ENCODE data around the gene ZC3H7A.
"Not testable (repeated sequence)": the region's sequence is repeated elsewhere in the genome, so short reads cannot be mapped to it uniquely, and the experiment has no call there.

Gene ZC3H7A

DNA sequence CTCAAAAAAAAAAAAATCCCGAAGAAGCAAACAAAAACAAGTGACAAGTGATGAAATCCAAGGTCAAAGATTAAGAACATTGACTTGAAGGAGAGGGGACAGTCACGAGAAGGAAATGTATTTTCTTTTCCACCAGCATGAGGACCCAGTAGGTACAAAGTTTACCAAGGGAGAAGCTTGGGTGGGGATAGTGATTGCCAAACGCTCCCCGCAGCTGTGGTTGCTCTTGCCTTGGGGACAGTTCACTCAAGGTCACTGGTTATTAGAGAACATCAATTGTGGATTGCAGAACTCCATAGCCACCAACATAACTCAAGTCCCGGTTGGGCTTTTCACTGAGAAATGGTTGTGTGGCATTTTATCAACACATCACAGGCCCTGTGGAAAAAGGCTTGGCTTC, 27.3 kb upstream of the ZC3H7A start:
- H3K4me3 Mint-ChIP-seq: no peak overlapping the region
- no peak for ATAC-seq (replicated peaks; ENCODE audit: extremely low read depth, poor library complexity, severe bottlenecking)
- no peaks in the 10 kb centered on the region for H3K4me1 Mint-ChIP-seq
- no peaks in the 10 kb centered on the region for H3K27me3 Mint-ChIP-seq
- no peak overlapping the region for H3K27ac Mint-ChIP-seq (ENCODE audit: low read depth)
- H3K36me3 Mint-ChIP-seq (ENCODE audit: insufficient read depth): no peaks in the 10 kb centered on the region
- no peaks in the 10 kb centered on the region for H3K9me3 Mint-ChIP-seq
- no peak for DNase-seq (ENCODE audit: low spot score in 2 of 2)

DNA sequence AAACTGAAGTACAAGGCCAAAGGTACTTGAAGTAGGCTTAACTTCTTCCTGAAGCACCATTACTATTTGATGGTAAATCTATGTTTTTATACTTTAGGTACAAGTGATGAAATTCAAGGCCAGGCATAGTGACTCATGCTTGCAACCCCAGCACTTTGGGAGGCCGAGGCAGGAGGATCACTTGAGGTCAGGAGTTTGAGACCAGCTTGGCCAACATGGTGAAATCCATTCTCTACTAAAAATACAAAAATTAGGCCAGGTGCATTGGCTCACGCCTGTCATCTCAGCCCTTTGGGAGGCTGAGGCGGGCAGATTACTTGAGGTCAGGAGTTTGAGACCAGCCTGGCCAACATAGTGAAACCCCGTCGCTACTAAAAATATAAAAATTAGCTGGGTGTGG, 26.6 kb upstream of the ZC3H7A start:
- ATAC-seq (replicated peaks; ENCODE audit: extremely low read depth, poor library complexity, severe bottlenecking); H3K4me1 Mint-ChIP-seq; H3K27ac Mint-ChIP-seq (ENCODE audit: low read depth): not testable (repeated sequence)

DNA sequence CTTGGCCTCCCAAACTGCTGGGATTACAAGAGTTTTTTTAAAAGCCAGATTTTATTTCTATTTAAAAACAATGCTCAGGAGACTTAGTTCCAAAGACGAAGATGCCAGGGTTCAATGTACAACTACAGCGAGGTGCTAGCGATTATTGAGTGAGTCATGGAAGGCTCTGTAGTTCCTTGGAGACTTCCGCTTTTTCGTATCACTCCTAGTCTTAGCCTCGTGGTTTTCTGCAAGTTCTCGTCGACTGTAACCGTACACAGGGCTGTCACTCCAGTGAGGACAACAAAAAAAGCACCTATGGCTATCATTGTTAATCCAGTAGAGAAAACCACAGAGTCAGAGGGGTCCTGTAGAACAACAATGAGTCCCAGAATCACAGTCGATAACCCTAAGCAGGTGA, 22.7 kb upstream of the ZC3H7A start:
- no peak for DNase-seq (ENCODE audit: low spot score in 2 of 2)

More for the DNA sequence above, 26.6 kb upstream of the ZC3H7A start:
- H3K36me3 Mint-ChIP-seq (ENCODE audit: insufficient read depth); H3K4me3 Mint-ChIP-seq; H3K27me3 Mint-ChIP-seq; H3K9me3 Mint-ChIP-seq; DNase-seq (ENCODE audit: low spot score in 2 of 2): not testable (repeated sequence)

DNA sequence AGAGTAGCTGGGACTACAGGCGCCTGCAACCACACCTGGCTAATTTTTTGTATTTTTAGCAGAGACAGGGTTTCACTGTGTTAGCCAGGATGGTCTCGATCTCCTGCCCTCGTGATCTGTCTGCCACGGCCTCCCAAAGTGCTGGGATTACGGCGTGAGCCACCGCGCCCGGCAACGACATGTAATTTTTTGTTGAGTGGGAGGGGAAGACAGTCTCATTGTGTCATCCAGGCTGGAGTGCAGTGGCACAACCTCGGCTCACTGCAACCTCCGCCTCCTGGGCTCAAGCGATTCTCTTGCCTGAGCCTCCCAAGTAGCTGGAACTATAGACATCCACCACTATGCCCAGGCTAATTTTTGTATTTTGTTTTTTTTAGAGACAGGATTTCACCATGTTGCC, 21.9 kb upstream of the ZC3H7A start:
- H3K4me1 Mint-ChIP-seq; H3K9me3 Mint-ChIP-seq; H3K36me3 Mint-ChIP-seq (ENCODE audit: insufficient read depth); DNase-seq (ENCODE audit: low spot score in 2 of 2); H3K27ac Mint-ChIP-seq (ENCODE audit: low read depth); H3K27me3 Mint-ChIP-seq; H3K4me3 Mint-ChIP-seq; ATAC-seq (replicated peaks; ENCODE audit: extremely low read depth, poor library complexity, severe bottlenecking): not testable (repeated sequence)

More for the DNA sequence above, 22.7 kb upstream of the ZC3H7A start:
- Mint-ChIP-seq H3K4me3 (no peak overlapping the region), H3K27me3 (no peaks in the 10 kb centered on the region), H3K27ac (ENCODE audit: low read depth) (no peak overlapping the region), H3K4me1 (no peaks in the 10 kb centered on the region), H3K36me3 (ENCODE audit: insufficient read depth) (no peaks in the 10 kb centered on the region), H3K9me3 (no peaks in the 10 kb centered on the region)
- no peak for ATAC-seq (replicated peaks; ENCODE audit: extremely low read depth, poor library complexity, severe bottlenecking)

DNA sequence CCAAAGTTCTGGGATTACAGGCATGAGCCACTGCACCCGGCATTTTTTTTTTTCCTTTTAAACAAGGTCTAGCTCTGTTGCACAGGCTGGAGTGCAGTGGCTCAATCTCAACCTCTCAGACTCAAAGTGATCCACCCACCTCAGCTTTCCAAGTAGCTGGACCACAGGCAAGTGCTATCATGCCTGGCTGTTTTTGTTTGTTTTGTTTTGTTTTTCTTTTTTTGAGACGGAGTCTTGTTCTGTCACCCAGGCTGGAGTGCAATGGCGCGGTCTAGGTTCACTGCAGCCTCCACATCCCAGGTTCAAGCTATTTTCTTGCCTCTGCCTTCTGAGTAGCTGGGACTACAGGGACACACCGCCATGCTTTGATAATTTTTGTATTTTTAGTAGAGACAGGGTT, 19.1 kb upstream of the ZC3H7A start:
- Mint-ChIP-seq H3K27me3 (no peaks in the 10 kb centered on the region), H3K9me3 (no peaks in the 10 kb centered on the region), H3K4me1 (peaks cover 5% of the 10 kb centered on the region), H3K36me3 (ENCODE audit: insufficient read depth) (no peaks in the 10 kb centered on the region), H3K4me3 (no peak overlapping the region), H3K27ac (ENCODE audit: low read depth) (no peak overlapping the region)
- no peak for ATAC-seq (replicated peaks; ENCODE audit: extremely low read depth, poor library complexity, severe bottlenecking)
- DNase-seq (ENCODE audit: low spot score in 2 of 2): no peak

DNA sequence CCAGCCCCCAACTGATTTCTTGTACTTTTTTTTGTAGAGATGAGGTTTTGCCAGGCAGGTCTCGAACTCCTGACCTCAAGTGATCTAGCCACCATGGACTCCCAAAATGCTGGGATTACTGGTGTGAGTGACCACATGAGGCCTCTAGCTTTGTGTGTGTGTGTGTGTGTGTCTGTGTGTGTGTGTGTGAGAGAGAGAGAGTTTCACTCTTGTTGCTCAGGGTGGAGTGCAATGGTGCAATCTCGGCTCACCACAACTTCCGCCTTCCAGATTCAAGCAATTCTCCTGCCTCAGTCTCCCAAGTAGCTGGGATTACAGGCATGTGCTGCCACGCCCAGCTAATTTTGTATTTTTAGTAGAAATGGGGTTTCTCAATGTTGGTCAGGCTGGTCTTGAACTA, 17.7 kb upstream of the ZC3H7A start:
- not testable (repeated sequence) for H3K27ac Mint-ChIP-seq (ENCODE audit: low read depth); H3K36me3 Mint-ChIP-seq (ENCODE audit: insufficient read depth); H3K27me3 Mint-ChIP-seq; ATAC-seq (replicated peaks; ENCODE audit: extremely low read depth, poor library complexity, severe bottlenecking); H3K4me3 Mint-ChIP-seq; DNase-seq (ENCODE audit: low spot score in 2 of 2); H3K9me3 Mint-ChIP-seq
- peaks cover 11% of the 10 kb centered on the region for H3K4me1 Mint-ChIP-seq

DNA sequence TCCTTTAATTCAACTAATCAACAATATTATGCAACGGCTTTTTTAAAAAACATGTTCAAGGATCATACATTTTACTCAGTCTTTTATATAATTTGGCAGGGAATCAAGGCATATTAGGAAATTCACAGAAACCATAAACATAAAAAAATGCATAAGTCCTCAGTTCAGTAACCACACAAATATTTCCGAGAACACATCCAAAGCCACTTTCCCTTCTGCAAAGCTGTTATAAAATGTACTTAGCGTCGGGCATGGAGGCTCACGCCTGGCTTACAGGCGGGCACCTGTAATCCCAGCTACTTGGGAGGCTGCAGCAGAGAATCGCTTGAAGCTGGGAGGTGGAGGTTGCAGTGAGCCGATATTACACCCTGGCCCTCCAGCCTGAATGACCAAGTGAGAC, 9.7 kb upstream of the ZC3H7A start:
- no peaks in the 10 kb centered on the region for H3K36me3 Mint-ChIP-seq (ENCODE audit: insufficient read depth)
- H3K27me3 Mint-ChIP-seq: no peaks in the 10 kb centered on the region
- peaks cover 6% of the 10 kb centered on the region for H3K4me1 Mint-ChIP-seq
- no peak for ATAC-seq (replicated peaks; ENCODE audit: extremely low read depth, poor library complexity, severe bottlenecking)
- no peaks in the 10 kb centered on the region for H3K9me3 Mint-ChIP-seq
- DNase-seq (ENCODE audit: low spot score in 2 of 2): no peak
- no peak overlapping the region for H3K4me3 Mint-ChIP-seq
- no peak overlapping the region for H3K27ac Mint-ChIP-seq (ENCODE audit: low read depth)

DNA sequence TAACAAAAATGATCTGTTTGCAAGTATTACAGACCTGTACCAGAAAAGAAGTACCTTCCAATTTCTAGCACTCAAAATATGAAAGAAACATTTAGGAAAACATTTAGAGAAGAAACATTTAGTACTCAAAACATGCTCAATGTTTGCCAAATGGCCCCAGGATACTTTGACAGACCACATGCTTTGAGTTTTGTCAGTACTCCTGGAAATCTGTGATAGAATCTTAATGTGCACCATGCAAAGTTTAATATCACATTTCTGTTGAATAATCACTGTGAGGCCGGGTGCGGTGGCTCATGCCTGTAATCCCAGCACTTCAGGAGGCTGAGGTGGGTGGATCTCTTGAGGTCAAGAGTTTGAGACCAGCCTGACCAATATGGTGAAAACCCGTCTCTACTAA, 8.5 kb upstream of the ZC3H7A start:
- Mint-ChIP-seq H3K27me3 (no peaks in the 10 kb centered on the region), H3K4me3 (no peak overlapping the region), H3K27ac (ENCODE audit: low read depth) (no peak overlapping the region), H3K9me3 (no peaks in the 10 kb centered on the region), H3K4me1 (peaks cover 6% of the 10 kb centered on the region), H3K36me3 (ENCODE audit: insufficient read depth) (no peaks in the 10 kb centered on the region)
- ATAC-seq (replicated peaks; ENCODE audit: extremely low read depth, poor library complexity, severe bottlenecking) (no peak), DNase-seq (ENCODE audit: low spot score in 2 of 2) (no peak)

DNA sequence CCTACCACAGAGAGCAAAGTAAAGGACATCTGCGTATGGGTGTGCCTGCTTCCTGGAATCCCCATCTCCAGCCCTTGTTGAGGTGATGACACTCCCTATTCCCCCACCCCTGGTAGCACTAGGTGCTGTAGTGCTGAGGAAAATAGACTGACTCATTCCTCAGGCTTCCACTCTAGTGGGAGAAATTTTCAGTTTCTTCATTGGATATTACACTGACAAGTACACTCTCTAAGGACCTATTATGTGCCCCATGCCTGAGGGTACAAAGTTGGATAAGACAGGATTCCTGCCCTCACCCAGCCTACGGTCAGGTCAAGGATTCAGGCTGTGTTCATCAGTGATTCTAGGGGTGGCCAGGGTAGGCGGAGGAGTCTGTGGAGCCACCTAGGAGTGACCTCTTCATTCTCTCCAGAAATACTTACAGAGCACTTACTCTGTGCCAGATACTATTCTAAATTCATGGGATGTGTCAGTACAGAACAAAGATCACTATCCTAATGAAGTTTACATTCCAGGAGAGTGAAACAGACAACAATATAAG, 4.5 kb upstream of the ZC3H7A start:
- Mint-ChIP-seq H3K27ac (ENCODE audit: low read depth) (no peak overlapping the region), H3K4me1 (peaks cover 31% of the 10 kb centered on the region), H3K9me3 (no peaks in the 10 kb centered on the region), H3K36me3 (ENCODE audit: insufficient read depth) (peaks cover 6% of the 10 kb centered on the region), H3K27me3 (no peaks in the 10 kb centered on the region), H3K4me3 (no peak overlapping the region)
- no peak for DNase-seq (ENCODE audit: low spot score in 2 of 2)
- no peak for ATAC-seq (replicated peaks; ENCODE audit: extremely low read depth, poor library complexity, severe bottlenecking)

DNA sequence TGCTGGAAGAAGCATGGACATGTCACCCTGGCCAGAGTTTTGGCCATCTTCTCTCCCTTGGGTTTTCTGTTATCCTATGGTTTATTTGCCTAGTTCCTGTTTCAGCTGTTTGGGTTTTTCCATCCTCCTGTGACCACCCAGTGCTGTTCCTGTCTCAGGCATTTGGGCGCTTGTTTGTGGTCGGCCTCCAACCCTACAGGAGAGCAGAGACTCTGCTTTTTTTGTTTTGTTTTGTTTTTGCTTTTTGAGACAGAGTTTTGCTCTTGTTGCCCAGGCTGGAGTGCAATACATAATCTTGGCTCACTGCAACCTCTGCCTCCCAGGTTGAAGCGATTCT, 3.3 kb upstream of the ZC3H7A start:
- Mint-ChIP-seq H3K4me3 (peak overlapping the region; percentile 51), H3K27ac (ENCODE audit: low read depth) (no peak overlapping the region), H3K4me1 (peaks cover 38% of the 10 kb centered on the region), H3K36me3 (ENCODE audit: insufficient read depth) (peaks cover 9% of the 10 kb centered on the region), H3K27me3 (no peaks in the 10 kb centered on the region), H3K9me3 (no peaks in the 10 kb centered on the region)
- DNase-seq (ENCODE audit: low spot score in 2 of 2): no peak
- ATAC-seq (replicated peaks; ENCODE audit: extremely low read depth, poor library complexity, severe bottlenecking): no peak

DNA sequence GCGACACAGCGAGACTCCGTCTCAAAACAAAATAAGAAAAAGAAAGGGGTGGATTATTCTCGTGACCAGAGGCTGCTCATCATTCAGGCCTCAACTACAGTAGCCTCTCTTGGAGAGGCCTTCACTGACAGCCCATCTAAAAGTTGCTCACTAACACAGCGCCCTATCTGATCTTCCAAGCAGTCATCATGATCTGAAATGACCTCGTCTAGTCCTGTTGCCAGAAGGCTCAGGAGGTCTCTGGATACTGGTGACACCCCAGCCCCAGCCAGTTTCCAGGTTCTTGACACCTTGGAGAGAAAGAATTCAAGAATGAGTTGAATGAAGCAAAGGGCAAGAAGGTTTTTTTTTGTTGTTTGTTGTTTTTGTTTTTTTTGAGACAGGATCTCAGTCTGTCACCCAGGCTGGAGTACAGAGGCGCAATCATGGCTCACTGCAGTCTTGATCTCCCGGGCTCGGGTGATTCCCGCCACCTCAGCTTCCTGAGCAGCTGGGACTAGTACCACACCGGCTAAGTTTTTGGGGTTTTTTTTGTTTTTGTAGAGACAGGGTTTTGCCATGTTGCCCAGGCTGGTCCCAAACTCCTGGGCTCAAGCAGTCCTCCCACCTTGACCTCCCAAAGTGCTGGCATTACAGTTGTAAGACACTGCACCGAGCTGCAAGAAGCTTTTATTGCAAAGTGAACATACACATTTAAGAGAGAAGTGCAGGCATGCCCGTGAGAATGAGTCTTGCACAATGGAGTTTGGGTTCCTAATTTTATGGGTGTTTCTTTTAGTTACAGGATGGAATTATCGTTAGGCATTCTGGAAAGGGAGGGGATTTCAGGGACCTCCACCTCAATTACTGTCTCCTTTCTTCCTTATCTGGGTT, 2.7 kb upstream of the ZC3H7A start:
- ATAC-seq (replicated peaks; ENCODE audit: extremely low read depth, poor library complexity, severe bottlenecking) (no peak), DNase-seq (ENCODE audit: low spot score in 2 of 2) (no peak)
- Mint-ChIP-seq H3K9me3 (no peaks in the 10 kb centered on the region), H3K4me1 (peaks cover 44% of the 10 kb centered on the region), H3K27me3 (no peaks in the 10 kb centered on the region), H3K4me3 (peak overlapping the region; percentile 51), H3K36me3 (ENCODE audit: insufficient read depth) (peaks cover 13% of the 10 kb centered on the region), H3K27ac (ENCODE audit: low read depth) (peak overlapping the region; percentile 91)

DNA sequence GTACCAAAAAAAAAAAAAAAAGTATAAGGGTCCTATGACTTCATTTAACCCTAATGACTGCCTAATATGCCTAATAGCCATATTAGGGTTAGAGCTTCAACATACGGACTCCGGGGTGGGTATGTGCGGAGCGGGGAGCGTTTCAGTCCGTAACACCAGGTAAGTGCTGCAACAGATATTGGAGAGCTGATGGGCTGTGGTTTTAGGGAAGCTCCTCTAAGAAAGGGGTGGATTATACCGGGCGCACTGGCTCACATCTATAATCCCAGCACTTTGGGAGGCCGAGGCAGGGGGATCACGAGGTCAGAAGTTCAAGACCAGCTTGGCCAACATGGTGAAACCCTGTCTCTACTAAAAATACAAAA, 1.9 kb upstream of the ZC3H7A start:
- H3K4me1 Mint-ChIP-seq: peaks cover 51% of the 10 kb centered on the region
- DNase-seq (ENCODE audit: low spot score in 2 of 2) (no peak), ATAC-seq (replicated peaks; ENCODE audit: extremely low read depth, poor library complexity, severe bottlenecking) (no peak)
- H3K27ac Mint-ChIP-seq (ENCODE audit: low read depth): peak overlapping the region; percentile 91
- peak overlapping the region; percentile 88 for H3K4me3 Mint-ChIP-seq
- H3K36me3 Mint-ChIP-seq (ENCODE audit: insufficient read depth): peaks cover 16% of the 10 kb centered on the region
- H3K9me3 Mint-ChIP-seq: no peaks in the 10 kb centered on the region
- H3K27me3 Mint-ChIP-seq: no peaks in the 10 kb centered on the region

DNA sequence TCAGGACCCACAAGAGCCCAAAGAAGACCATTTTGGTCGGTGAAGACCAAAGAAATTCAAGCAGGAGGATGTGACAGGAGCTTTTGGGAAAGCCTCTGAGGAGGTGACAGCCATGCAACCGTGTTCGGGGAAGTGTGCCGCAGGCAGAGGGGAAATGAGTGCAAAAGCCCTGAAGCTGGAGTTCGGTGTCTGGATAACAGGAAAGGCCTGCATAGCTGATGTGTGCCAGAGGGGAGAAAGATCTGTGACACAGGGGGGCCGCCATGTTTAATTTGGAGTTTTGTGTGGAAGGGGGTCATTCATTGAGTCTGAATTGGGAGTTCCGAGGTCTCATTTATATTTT, 870 bp upstream of the ZC3H7A start:
- Mint-ChIP-seq H3K4me1 (peaks cover 55% of the 10 kb centered on the region), H3K36me3 (ENCODE audit: insufficient read depth) (peaks cover 16% of the 10 kb centered on the region), H3K27me3 (no peaks in the 10 kb centered on the region), H3K27ac (ENCODE audit: low read depth) (peak overlapping the region; percentile 91), H3K9me3 (no peaks in the 10 kb centered on the region), H3K4me3 (peak overlapping the region; percentile 88)
- DNase-seq (ENCODE audit: low spot score in 2 of 2): no peak
- ATAC-seq (replicated peaks; ENCODE audit: extremely low read depth, poor library complexity, severe bottlenecking): peak; percentile 2

Measured in central memory CD8-positive, alpha-beta T cell (primary cell).